Mononuclear cell (primary cell): Measurements from ENCODE around the gene RBM18. TPM values are rescaled to one million over a fixed set of nuclear protein-coding genes. Genes with fewer than 3 reads are reported as not detected.

Source experiments
- H3K27me3 ChIP-seq: 2 replicates; pipeline ENCODE4 v1.6.0; 2011; ENCODE audit warnings: low read length, control low read depth; ENCODE audit not compliant: insufficient read depth
- H3K4me1 ChIP-seq: 2 replicates; pipeline ENCODE4 v1.5.1; 2011; ENCODE audit warnings: mild to moderate bottlenecking, low read length, control low read depth; ENCODE audit not compliant: insufficient read depth
- H3K4me3 ChIP-seq: 2 replicates; pipeline ENCODE4 v1.5.1; 2011; ENCODE audit warnings: mild to moderate bottlenecking, low read length, moderate library complexity
- H3K9me3 ChIP-seq: 2 replicates; pipeline ENCODE4 v1.5.1; 2011; ENCODE audit warnings: low read depth, mild to moderate bottlenecking, control low read depth, low read length
- total RNA-seq: library from RNA; depleted of rRNA; stranded (reverse); fragments of >200 nt; gene quantifications from one replicate; pipeline ENCODE4 v1.2.3, GENCODE V29; 2012

RBM18 gene
- total RNA-seq, 1 donor, result 23.2 TPM

DNA sequence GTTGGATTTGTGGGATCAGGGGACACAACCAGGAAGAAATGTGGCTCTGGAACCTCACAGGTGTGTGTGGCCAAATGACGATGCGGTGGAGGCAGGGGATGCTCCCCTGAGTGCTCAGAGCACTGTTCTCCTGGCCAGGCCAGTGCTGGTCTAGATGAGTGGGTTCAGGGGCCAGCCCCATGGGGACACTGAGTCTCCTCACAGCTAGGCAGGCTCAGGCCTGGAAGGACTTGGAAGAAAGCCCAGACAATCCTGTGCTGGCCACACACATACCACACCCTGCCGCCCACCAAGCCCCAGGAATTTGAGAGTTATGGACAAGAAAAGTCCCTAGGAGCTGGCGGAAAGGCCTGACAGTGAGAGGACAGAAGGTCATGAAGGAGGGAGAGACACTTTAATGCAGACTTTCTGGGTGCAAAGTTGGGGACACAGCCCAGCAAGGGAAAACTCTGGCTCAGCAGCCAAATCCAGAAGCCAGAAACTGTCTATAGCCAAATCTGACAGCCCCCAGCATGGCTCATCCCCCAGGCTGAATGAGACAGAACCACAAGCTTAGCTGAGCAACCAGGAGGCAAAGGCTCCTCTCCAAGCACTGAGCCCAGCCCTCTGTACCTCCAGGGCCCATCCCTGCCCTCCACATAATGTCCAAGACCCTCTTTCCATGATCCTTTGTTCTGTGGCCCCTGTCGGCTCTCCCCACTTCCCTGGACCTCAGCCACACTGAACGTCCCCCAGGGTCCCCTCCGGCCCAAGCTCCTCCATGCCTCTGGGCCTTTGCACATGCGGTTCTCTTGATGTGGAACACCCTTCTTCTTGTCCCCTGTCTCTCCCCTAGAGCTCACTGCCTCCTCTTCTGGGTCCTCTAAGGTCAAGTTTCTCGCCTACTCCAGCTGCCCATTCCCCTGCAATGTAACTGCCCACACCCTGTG is 58.3 kb downstream of the RBM18 start:
- Histone ChIP-seq H3K9me3 (no peaks in the 10 kb centered on the region), H3K27me3 (peaks cover 3% of the 10 kb centered on the region), H3K4me1 (no peaks in the 10 kb centered on the region), H3K4me3 (no peak overlapping the region)

DNA sequence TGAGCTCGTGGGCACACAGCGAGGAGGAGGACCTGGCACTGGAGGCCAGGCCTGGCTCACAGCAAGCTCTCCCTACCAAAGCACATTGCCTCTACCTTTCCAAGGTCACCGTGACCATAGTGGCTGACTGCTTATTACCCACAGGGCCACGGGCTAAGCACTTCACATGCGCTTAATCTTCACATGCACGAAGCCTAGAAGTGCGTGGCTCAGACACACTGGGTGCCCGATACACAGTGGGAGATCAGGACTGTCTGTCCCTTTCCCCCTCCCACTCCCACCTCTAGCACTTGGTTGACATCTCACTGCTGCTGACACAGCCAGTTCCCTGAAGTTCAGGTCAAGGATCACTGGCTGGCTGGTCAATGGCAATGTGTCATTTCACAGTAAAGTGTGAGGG is 59.5 kb downstream of the RBM18 start:
- H3K4me1 ChIP-seq, result no peaks in the 10 kb centered on the region
- no peaks in the 10 kb centered on the region for H3K27me3 ChIP-seq
- H3K4me3 ChIP-seq, result no peak overlapping the region
- H3K9me3 ChIP-seq, result no peaks in the 10 kb centered on the region

DNA sequence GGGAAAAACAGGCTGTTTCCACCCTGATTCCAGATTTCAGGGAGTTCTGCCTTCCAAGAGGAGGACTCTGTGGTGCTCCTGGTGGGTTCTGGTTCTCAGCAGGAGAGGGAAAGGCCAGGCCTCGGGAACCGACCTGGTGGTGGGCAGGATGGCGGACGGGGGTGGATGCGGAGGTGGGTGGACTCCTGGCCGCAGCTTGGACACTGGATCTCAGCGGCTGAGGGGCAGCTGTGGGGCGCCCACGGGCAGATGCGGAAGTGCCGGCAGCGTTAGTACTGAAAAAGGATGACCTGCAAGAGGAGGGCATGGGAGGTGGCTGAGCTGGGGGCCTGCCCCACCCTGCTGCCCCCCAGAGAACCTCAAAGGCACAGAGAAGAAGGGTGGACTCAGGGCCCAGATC is 60.1 kb downstream of the RBM18 start:
- H3K9me3 ChIP-seq, result no peaks in the 10 kb centered on the region

DNA sequence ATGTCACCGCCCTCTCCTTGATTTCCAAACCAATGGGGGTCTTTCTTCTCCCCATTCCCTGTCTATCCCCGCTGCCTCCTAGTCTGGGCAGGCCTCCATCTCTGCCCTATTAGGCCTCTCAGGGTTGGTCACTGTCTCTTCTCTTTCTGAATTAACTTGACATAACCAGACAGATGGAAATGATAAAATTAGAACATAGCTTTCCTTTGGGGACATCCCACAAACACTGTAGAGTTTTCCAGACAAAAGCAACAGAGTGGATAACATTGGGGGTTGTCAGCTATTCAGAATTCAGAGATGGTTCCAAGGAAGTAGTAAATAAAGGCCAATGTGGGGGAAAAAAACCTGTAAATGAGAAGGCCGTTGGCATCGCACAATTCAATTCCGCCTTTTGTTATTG is 60.6 kb downstream of the RBM18 start:
- Histone ChIP-seq H3K27me3 (no peaks in the 10 kb centered on the region), H3K4me1 (no peaks in the 10 kb centered on the region), H3K9me3 (no peaks in the 10 kb centered on the region), H3K4me3 (no peak overlapping the region)

More for the DNA sequence above, 60.1 kb downstream of the RBM18 start:
- H3K4me1 ChIP-seq, result no peaks in the 10 kb centered on the region
- no peak overlapping the region for H3K4me3 ChIP-seq
- no peaks in the 10 kb centered on the region for H3K27me3 ChIP-seq

DNA sequence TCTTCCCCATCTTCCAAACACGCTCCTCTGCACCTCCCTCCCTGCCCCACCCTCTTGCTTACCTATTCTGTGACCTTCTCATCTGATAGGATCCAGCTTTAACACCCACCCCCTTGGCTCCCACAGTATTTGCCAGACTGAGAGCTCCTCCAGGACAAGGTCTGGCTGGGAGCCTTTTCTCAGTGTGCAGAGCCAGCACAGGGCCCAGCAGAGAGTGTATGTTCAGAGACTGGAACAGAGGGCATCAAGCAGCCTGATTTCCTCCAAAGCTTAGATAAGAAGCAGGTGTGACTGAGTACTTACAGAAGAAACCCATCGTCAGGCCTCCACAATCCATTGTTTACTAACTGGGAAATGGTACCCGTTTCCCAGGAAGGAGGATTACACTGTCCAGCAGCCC is 62.5 kb downstream of the RBM18 start:
- Histone ChIP-seq H3K4me3 (no peak overlapping the region), H3K9me3 (no peaks in the 10 kb centered on the region), H3K27me3 (no peaks in the 10 kb centered on the region), H3K4me1 (no peaks in the 10 kb centered on the region)

DNA sequence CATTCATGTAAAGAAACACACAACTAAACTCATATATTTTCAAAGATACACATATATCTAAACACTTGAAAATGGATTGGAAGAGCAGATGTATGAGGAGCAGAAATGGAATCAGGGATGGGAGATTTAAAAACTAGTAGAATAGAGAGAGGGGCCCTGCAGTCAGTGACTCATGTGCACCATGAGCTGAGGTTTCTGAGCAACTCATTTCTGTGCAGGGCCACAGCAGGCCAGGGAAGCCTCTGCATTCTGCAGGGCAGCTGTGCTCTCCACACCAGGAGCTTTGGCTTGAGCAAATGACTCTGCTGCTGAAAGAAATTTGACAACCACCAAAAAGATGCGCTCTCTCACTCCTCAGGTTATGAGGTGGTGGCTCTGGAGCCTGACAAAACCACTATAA is 63.0 kb downstream of the RBM18 start:
- no peaks in the 10 kb centered on the region for H3K9me3 ChIP-seq
- no peak overlapping the region for H3K4me3 ChIP-seq
- H3K4me1 ChIP-seq, result no peaks in the 10 kb centered on the region
- H3K27me3 ChIP-seq, result no peaks in the 10 kb centered on the region

DNA sequence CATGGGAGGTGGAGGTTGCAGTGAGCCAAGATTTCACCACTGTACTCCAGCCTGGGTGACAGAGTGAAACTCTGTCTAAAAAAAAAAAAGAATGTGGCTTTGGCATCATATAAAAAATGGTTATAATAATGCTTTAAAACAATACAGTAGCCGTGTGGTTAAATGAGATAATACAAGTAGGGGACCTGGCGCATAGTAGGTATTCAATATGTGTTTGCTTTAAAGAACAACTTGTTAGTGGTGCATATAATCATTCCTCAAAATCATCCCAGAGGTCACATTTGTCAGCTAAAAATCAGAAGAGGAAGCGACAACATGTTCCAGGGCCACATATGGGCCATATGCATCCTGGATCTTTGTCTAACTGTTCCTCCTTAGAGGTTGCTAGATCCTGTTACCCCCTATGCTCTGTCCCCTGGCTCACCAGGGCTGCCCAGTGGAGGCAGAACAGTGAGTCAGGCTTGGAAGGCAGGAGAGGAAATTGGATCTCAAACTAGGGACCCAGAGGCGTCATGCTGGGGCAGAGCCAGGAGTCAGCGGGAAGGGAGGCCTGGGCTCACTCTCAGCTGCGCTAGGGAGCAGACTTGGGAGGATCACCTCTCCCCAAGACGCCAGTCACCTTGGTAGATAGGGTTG is 63.6 kb downstream of the RBM18 start:
- Histone ChIP-seq H3K9me3 (no peaks in the 10 kb centered on the region), H3K4me3 (no peak overlapping the region), H3K4me1 (no peaks in the 10 kb centered on the region), H3K27me3 (no peaks in the 10 kb centered on the region)

DNA sequence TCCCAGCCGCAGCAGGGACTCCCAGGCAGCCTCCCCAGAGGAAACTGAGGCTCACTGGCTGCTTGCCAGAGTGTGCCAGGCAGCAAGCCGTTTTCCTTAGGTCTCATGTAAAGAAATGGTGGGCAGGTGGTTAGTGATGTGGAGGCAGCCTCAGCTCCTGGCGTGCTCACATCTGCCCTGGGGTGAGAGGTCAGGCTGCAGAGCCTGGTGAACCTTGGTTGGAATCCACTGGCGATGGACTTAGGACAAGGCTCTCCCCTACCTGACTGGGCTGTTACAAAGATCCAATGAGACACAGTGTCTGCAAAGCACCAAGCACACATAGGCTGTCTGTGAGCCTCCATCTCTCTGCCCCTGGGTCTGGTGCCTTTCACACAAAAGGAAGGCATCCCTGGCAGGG is 66.8 kb downstream of the RBM18 start:
- H3K4me1 ChIP-seq, result no peaks in the 10 kb centered on the region
- H3K4me3 ChIP-seq, result no peak overlapping the region
- H3K27me3 ChIP-seq, result no peaks in the 10 kb centered on the region
- no peaks in the 10 kb centered on the region for H3K9me3 ChIP-seq

DNA sequence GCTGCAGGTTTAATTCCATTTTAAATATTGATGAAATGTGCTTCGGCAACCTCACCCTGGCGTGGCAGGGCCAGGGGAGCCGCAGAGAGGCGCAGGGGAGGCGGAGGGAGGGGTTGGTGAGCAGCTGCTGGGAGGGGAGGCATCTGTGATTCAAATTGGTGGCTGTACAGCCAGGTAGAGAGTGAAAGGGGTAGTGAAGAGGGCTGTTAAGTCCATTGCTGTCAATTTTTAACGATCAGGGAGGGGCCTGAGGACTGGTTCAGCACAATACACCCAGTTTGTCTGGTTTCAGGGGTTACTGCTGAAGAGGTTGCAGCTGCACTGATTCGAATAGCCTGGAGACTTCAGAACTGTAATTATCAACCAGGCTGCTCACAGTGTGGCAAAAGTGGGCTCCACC is 67.2 kb downstream of the RBM18 start:
- Histone ChIP-seq H3K4me1 (no peaks in the 10 kb centered on the region), H3K27me3 (no peaks in the 10 kb centered on the region), H3K9me3 (no peaks in the 10 kb centered on the region), H3K4me3 (no peak overlapping the region)

DNA sequence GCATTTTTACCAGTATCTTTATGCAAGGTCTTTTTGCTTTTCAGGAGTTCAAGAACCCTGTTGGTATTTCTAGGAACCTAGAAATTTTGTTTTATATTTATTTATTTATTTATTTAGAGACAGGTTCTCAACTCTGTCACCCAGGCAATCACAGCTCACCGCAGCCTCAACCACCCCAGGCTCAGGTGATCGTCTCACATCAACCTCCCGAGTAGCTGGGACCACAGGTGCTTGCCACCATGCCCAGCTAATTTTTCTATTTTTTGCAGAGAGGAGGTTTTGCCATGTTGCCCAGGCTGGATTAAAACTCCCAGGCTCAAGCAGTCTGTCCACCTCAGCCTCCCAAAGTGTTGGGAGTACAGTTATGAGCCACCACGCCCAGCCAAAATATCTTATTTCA is 68.8 kb downstream of the RBM18 start:
- Histone ChIP-seq H3K4me3 (no peak overlapping the region), H3K4me1 (no peaks in the 10 kb centered on the region), H3K9me3 (no peaks in the 10 kb centered on the region), H3K27me3 (no peaks in the 10 kb centered on the region)

DNA sequence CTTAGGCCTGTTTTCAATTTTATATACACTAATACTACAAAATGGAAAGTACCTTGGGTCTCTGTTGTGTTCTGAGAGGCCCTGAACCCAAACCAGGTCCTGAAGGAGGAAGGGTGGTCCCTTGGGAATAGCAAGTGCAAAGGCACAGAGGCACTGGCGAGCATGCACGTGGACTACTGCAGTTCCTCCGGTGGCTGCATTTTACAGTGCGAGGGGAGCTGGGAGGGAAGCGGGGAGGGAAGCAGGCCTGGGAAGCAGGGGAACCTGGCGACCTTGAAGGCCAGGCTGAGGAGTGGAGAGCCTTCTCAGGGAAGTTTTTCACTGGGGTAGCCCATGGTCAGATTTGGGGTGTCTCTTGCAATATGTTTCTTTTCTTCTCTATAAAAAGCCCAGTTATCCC is 71.0 kb downstream of the RBM18 start:
- Histone ChIP-seq H3K9me3 (no peaks in the 10 kb centered on the region), H3K4me3 (no peak overlapping the region), H3K4me1 (no peaks in the 10 kb centered on the region), H3K27me3 (no peaks in the 10 kb centered on the region)

DNA sequence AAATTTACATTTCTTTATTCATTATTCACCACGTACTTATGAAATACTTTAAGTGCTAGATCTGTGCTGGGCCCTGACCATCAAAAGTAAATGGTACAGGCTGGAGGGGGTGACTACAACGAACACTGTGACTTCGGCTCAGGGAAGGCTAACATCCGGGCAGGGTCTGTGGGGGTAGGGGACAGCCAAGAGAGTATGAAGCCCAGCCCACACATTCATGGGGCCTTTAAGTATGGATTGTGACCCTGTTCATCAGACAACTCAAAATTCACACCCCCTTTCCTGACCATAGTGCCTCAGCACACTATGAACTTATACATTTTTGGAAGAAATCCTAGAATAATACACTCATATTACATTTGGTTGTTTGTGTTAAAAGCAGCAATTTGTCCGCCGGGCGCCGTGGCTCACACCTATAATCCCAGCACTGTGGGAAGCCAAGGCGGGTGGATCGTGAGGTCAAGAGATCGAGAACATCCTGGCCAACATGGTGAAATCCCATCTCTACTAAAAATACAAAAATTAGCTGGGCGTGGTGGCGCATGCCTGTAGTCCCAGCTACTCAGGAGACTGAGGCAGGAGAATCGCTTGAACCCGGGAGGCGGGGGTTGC is 71.6 kb downstream of the RBM18 start:
- H3K4me3 ChIP-seq, result no peak overlapping the region
- no peaks in the 10 kb centered on the region for H3K4me1 ChIP-seq
- no peaks in the 10 kb centered on the region for H3K27me3 ChIP-seq
- no peaks in the 10 kb centered on the region for H3K9me3 ChIP-seq

DNA sequence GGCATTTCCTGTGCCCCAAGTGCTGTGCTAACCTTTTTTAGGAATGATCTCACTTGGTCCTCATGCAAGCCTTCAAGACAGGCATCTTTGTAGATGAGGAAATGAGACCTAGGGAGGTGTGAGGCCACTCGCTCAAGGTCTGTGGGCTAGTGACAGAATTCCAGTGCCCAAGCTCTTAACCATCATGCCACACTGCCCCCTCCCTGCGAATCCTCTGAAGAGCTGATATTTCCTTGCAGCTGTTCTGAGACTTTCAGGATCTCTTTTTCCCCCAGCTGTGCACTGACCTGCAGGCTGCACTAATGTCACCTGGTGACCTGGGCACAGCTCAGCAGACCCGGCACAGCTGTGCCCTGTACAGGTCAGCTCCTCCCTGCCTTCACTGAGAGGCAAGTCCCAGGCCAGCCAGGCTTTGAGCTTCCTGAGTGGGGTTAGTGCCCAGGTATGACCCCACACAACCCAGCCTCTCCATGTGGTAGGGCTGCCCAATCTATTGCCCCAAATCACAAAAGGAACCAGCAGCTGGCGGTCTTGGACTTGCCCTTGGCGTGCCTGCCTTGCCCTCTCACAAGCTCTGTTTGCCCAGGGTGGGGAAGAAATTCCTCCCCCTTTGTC is 72.3 kb downstream of the RBM18 start:
- H3K9me3 ChIP-seq, result no peaks in the 10 kb centered on the region
- H3K27me3 ChIP-seq, result no peaks in the 10 kb centered on the region
- no peak overlapping the region for H3K4me3 ChIP-seq

DNA sequence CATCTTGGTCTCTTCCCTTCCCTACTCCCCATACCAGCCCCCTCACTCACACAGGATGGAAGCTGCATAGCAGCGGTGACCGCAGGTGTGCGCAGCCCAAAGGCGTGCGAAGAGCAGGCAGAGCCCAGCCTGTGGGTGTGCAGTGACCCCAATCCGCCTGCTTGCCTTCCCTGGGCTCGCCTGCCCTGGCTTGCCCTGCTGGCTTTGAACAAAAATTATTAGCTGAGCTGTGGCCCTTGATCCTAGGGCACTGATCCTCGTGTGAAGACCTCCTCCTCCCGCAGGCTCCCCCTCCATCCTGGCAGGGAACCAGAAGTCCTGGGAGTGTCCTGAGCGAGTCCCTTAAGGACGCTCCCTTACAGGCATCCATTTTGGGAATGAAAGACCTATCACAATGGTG is 73.1 kb downstream of the RBM18 start:
- no peak overlapping the region for H3K4me3 ChIP-seq
- no peaks in the 10 kb centered on the region for H3K9me3 ChIP-seq
- no peaks in the 10 kb centered on the region for H3K27me3 ChIP-seq

More for the DNA sequence above, 72.3 kb downstream of the RBM18 start:
- H3K4me1 ChIP-seq, result no peaks in the 10 kb centered on the region

More for the DNA sequence above, 73.1 kb downstream of the RBM18 start:
- no peaks in the 10 kb centered on the region for H3K4me1 ChIP-seq
